IMR-90 (cell line): ENCODE measurements around the gene PRR23E. TPM values are rescaled to one million over a fixed set of nuclear protein-coding genes. Genes with fewer than 3 reads are reported as not detected.

Experiments
- ATAC-seq: fragments of 200-7000 bp; cut with Tn5 transposase; 2 replicates; pipeline ENCODE4 v1.9.1; 2020; ENCODE audit warnings: low read depth, mild to moderate bottlenecking, moderate library complexity
- BruUV-seq: library from RNA; stranded (reverse); fragments of 400-500 nt; replicated peaks from 2 replicates; lab custom pipeline; 2021; lab: Mats Ljungman, UMichigan
- CTCF ChIA-PET: fragments of 300-600 bp; formaldehyde crosslinking; extraction: SDS; loops from one replicate; lab custom pipeline; 2021; ENCODE audit warnings: antibody characterized with exemption; lab: Yijun Ruan, JAX
- POLR2A ChIA-PET: fragments of 300-600 bp; sonication (Branson Sonifier 250); formaldehyde crosslinking; loops from one replicate; lab custom pipeline; 2022; ENCODE audit warnings: antibody characterized with exemption; ENCODE audit not compliant: unreplicated experiment; lab: Charles Lee
- DNase-seq: peaks from one replicate; pipeline ENCODE4 v3.0.0; 2013
- H2AFZ ChIP-seq: replicated peaks from 2 replicates; pipeline ENCODE3; 2013; ENCODE audit warnings: low read length, mild to moderate bottlenecking; ENCODE audit not compliant: poor library complexity
- H2AK5ac ChIP-seq: 2 replicates; pipeline ENCODE4 v1.6.1; 2013; ENCODE audit warnings: low read depth, low read length, inconsistent platforms
- H2AK9ac ChIP-seq: replicated peaks from 2 replicates; pipeline ENCODE3; 2013; ENCODE audit warnings: mild to moderate bottlenecking, low read depth, low read length, moderate library complexity; ENCODE audit not compliant: poor library complexity
- H2BK120ac ChIP-seq: 2 replicates; pipeline ENCODE4 v1.6.1; 2013; ENCODE audit warnings: low read depth, low read length, inconsistent platforms
- H2BK15ac ChIP-seq: 3 replicates; pipeline ENCODE4 v1.6.1; 2013; ENCODE audit warnings: low read depth, low read length, inconsistent platforms
- H2BK20ac ChIP-seq: 2 replicates; pipeline ENCODE4 v1.6.1; 2013; ENCODE audit warnings: low read depth, mild to moderate bottlenecking, inconsistent platforms, low read length, moderate library complexity
- H2BK5ac ChIP-seq: 2 replicates; pipeline ENCODE4 v1.6.1; 2013; ENCODE audit warnings: mild to moderate bottlenecking, low read depth, low read length, inconsistent platforms; ENCODE audit not compliant: poor library complexity, severe bottlenecking
- H3K14ac ChIP-seq: replicated peaks from 2 replicates; pipeline ENCODE4 v1.6.1; 2013; ENCODE audit warnings: low read depth, low read length, inconsistent platforms
- H3K18ac ChIP-seq: 2 replicates; pipeline ENCODE4 v1.6.1; 2013; ENCODE audit warnings: low read depth, low read length, control low read depth
- H3K23ac ChIP-seq: 2 replicates; pipeline ENCODE4 v1.6.1; 2013; ENCODE audit warnings: low read depth, low read length, inconsistent platforms
- H3K27ac ChIP-seq: 2 replicates; pipeline ENCODE4 v1.5.1; 2013; ENCODE audit warnings: mild to moderate bottlenecking, control low read depth, low read length; ENCODE audit not compliant: insufficient read depth
- H3K27me3 ChIP-seq: 2 replicates; pipeline ENCODE4 v1.6.1; 2013; ENCODE audit warnings: low read length; ENCODE audit not compliant: control insufficient read depth, insufficient read depth
- H3K36me3 ChIP-seq: 2 replicates; pipeline ENCODE4 v1.6.1; 2013; ENCODE audit warnings: low read length, mixed read lengths; ENCODE audit not compliant: control insufficient read depth, insufficient read depth
- H3K4ac ChIP-seq: 2 replicates; pipeline ENCODE4 v1.6.1; 2013; ENCODE audit warnings: low read depth, low read length, inconsistent platforms
- H3K4me1 ChIP-seq: 2 replicates; pipeline ENCODE4 v1.6.1; 2013; ENCODE audit warnings: low read length, mixed read lengths; ENCODE audit not compliant: control insufficient read depth, insufficient read depth
- H3K4me2 ChIP-seq: 2 replicates; pipeline ENCODE4 v1.6.1; 2013; ENCODE audit warnings: low read depth, mild to moderate bottlenecking, control low read depth, low read length, moderate library complexity
- H3K4me3 ChIP-seq: 2 replicates; pipeline ENCODE4 v1.5.1; 2013; ENCODE audit warnings: low read depth, mild to moderate bottlenecking, control low read depth, low read length, moderate library complexity; ENCODE audit not compliant: insufficient read depth
- H3K56ac ChIP-seq: 2 replicates; pipeline ENCODE4 v1.6.1; 2013; ENCODE audit warnings: low read length, inconsistent platforms; ENCODE audit not compliant: insufficient read depth; ENCODE audit errors: extremely low read depth
- H3K79me1 ChIP-seq, 2 experiments: 2 replicates each; pipeline ENCODE4 v1.6.1; 2013; ENCODE audit warnings: low read length in 2 of 2, inconsistent platforms in 1 of 2, low read depth in 1 of 2
- H3K9ac ChIP-seq: 2 replicates; pipeline ENCODE4 v1.6.1; 2013; ENCODE audit warnings: low read depth, low read length, control low read depth
- H3K9me1 ChIP-seq: 2 replicates; pipeline ENCODE4 v1.6.1; 2013; ENCODE audit warnings: low read length, inconsistent platforms; ENCODE audit not compliant: insufficient read depth
- H3K9me3 ChIP-seq: 2 replicates; pipeline ENCODE4 v1.6.1; 2013; ENCODE audit warnings: low read length; ENCODE audit not compliant: control insufficient read depth, insufficient read depth
- H4K20me1 ChIP-seq: 2 replicates; pipeline ENCODE4 v1.6.1; 2013; ENCODE audit warnings: low read length, inconsistent platforms; ENCODE audit not compliant: insufficient read depth
- H4K5ac ChIP-seq: 2 replicates; pipeline ENCODE4 v1.6.1; 2013; ENCODE audit warnings: mild to moderate bottlenecking, low read depth, low read length, control low read depth
- H4K8ac ChIP-seq, 2 experiments: 2 replicates each; pipeline ENCODE4 v1.6.1; 2013; ENCODE audit warnings: low read depth in 2 of 2, low read length in 2 of 2, control low read depth in 1 of 2, inconsistent platforms in 1 of 2
- H4K91ac ChIP-seq: 2 replicates; pipeline ENCODE4 v1.6.1; 2013; ENCODE audit warnings: low read depth, low read length, inconsistent platforms; ENCODE audit not compliant: insufficient read depth
- BHLHE40 ChIP-seq: fragments of 150-350 bp; IDR thresholded peaks from 2 replicates; pipeline ENCODE4 v1.6.1; 2016; ENCODE audit warnings: mild to moderate bottlenecking, low read depth, low read length
- CEBPB ChIP-seq: IDR thresholded peaks from 2 replicates; pipeline ENCODE4 v1.6.1; 2012; ENCODE audit warnings: low read depth, low read length, improper control_type of control experiment
- CHD1 ChIP-seq: IDR thresholded peaks from 2 replicates; pipeline ENCODE4 v1.6.1; 2012; ENCODE audit warnings: low read depth, low read length, improper control_type of control experiment
- CTCF ChIP-seq: conservative IDR thresholded peaks from 2 replicates; pipeline ENCODE4 v1.5.1; 2012; ENCODE audit warnings: mild to moderate bottlenecking, low read depth, low read length, improper control_type of control experiment
- ELK1 ChIP-seq: fragments of 150-350 bp; IDR thresholded peaks from 2 replicates; pipeline ENCODE4 v1.6.1; 2016; ENCODE audit warnings: low read depth, mild to moderate bottlenecking, low read length, moderate library complexity, borderline replicate concordance
- FOS ChIP-seq: fragments of 150-350 bp; IDR thresholded peaks from 2 replicates; pipeline ENCODE4 v1.6.1; 2016; ENCODE audit warnings: low read depth, low read length
- MAFK ChIP-seq: IDR thresholded peaks from 2 replicates; pipeline ENCODE4 v1.6.1; 2012; ENCODE audit warnings: low read depth, low read length, improper control_type of control experiment
- MAZ ChIP-seq: IDR thresholded peaks from 2 replicates; pipeline ENCODE4 v1.6.1; 2012; ENCODE audit warnings: low read depth, mild to moderate bottlenecking, low read length, improper control_type of control experiment, moderate library complexity, borderline replicate concordance
- NFE2L2 ChIP-seq: fragments of 150-350 bp; IDR thresholded peaks from 2 replicates; pipeline ENCODE4 v1.6.1; 2016; ENCODE audit warnings: low read depth, mild to moderate bottlenecking, low read length
- POLR2A ChIP-seq: IDR thresholded peaks from 2 replicates; pipeline ENCODE4 v1.6.1; 2012; ENCODE audit warnings: mild to moderate bottlenecking, low read depth, low read length
- RAD21 ChIP-seq: IDR thresholded peaks from 2 replicates; pipeline ENCODE4 v1.6.1; 2012; ENCODE audit warnings: low read length, improper control_type of control experiment
- RCOR1 ChIP-seq: IDR thresholded peaks from 2 replicates; pipeline ENCODE4 v1.6.1; 2012; ENCODE audit warnings: mild to moderate bottlenecking, low read length, improper control_type of control experiment; ENCODE audit not compliant: insufficient replicate concordance
- RFX5 ChIP-seq: IDR thresholded peaks from 2 replicates; pipeline ENCODE4 v1.8.0; 2012; ENCODE audit warnings: low read depth, mild to moderate bottlenecking, low read length, moderate library complexity
- SMC3 ChIP-seq: fragments of 150-350 bp; IDR thresholded peaks from 2 replicates; pipeline ENCODE4 v1.6.1; 2016; ENCODE audit warnings: low read depth, mild to moderate bottlenecking, antibody characterized with exemption, low read length, moderate library complexity
- USF2 ChIP-seq: fragments of 150-350 bp; IDR thresholded peaks from 2 replicates; pipeline ENCODE4 v1.6.1; 2017; ENCODE audit warnings: mild to moderate bottlenecking, antibody characterized with exemption, low read length, low read depth
- WGBS, 2 experiments: methylation state at CpG; one replicate each; pipeline versions ENCODE4 v1.1.5 to v1.1.7; 2013; ENCODE audit warnings: missing lambda C conversion rate in 2 of 2; ENCODE audit not compliant: insufficient read length in 1 of 2; ENCODE audit errors: extremely low coverage in 2 of 2; 5-methylcytosine and 5-hydroxymethylcytosine counted together
- dilution Hi-C: fragments of 300-500 bp; cut with HindIII; formaldehyde crosslinking; loops from one replicate; pipeline ENCODE4 v1.14.3; 2018; ENCODE audit warnings: low sequenced_read_pairs; ENCODE audit not compliant: unreplicated experiment
- in situ Hi-C: fragments of 300-500 bp; cut with MboI; formaldehyde crosslinking; loops from 3 replicates; pipeline ENCODE4 v1.14.3; 2019; ENCODE audit warnings: low sequenced_read_pairs, inconsistent platforms, mixed read lengths
- intact Hi-C: fragments of 100-400 bp; cut with micrococcal nuclease; formaldehyde crosslinking; loops from 2 replicates; pipeline ENCODE4 v1.10.0; 2022
- polyA plus RNA-seq, 3 experiments: library from polyadenylated mRNA; depleted of rRNA; stranded (reverse); fragments of >200 nt; gene quantifications; 2 replicates each; pipeline ENCODE4 v1.2.3, GENCODE V29; 2012; ENCODE audit warnings: low replicate concordance in 1 of 3
- total RNA-seq: library from RNA; depleted of rRNA; stranded (reverse); fragments of >200 nt; gene quantifications from 2 replicates; pipeline ENCODE4 v1.2.3, GENCODE V29; 2012

Gene PRR23E
- total and polyA plus RNA-seq, 2 of the 4 experiments (the other 2 are of a cell fraction), result not detected

GRCh38 chr3:127165694-127166485 lies 27.0 kb upstream of the PRR23E start:
- H3K9me3 ChIP-seq, result no peaks in the 10 kb centered on the region
- ChIA-PET CTCF (no interaction called here), POLR2A (no interaction called here)
- H3K4me1 ChIP-seq, result no peaks in the 10 kb centered on the region
- no peak overlapping the region for H2BK120ac ChIP-seq
- H4K20me1 ChIP-seq, result no peaks in the 10 kb centered on the region
- no peak overlapping the region for H3K18ac ChIP-seq
- peaks cover 5% of the 10 kb centered on the region for H3K27me3 ChIP-seq
- WGBS, 2 experiments, result 80% methylated on average over 1 of the region's 5 CpGs; no CpG with 5 or more reads in 1 of the 2 experiments
- H4K8ac ChIP-seq, result no peak overlapping the region
- no TSS peak for BruUV-seq
- dilution Hi-C loops (no loop called here), intact Hi-C loops (no loop called here), in situ Hi-C loops (no loop called here)
- H3K79me1 ChIP-seq, result no peaks in the 10 kb centered on the region
- H2BK15ac ChIP-seq, result no peak overlapping the region
- H3K4ac ChIP-seq, result no peak overlapping the region
- H2AK9ac ChIP-seq, result no peak overlapping the region
- DNase-seq, result no peak
- H3K4me2 ChIP-seq, result no peak overlapping the region
- no peak overlapping the region for H4K5ac ChIP-seq
- H3K4me3 ChIP-seq, result no peak overlapping the region
- no peaks in the 10 kb centered on the region for H3K36me3 ChIP-seq
- no peak overlapping the region for H3K56ac ChIP-seq
- no peaks in the 10 kb centered on the region for H3K9me1 ChIP-seq
- no peak overlapping the region for H2AFZ ChIP-seq
- ATAC-seq, result no peak
- H3K9ac ChIP-seq, result no peak overlapping the region
- no peak overlapping the region for H3K14ac ChIP-seq
- no peak for TF ChIP-seq CHD1
- TF ChIP-seq BHLHE40, result no peak
- TF ChIP-seq CTCF, result no peak
- TF ChIP-seq RAD21, result no peak
- no peak for TF ChIP-seq FOS
- TF ChIP-seq RFX5, result no peak
- no peak for TF ChIP-seq NFE2L2
- no peak for TF ChIP-seq MAFK
- TF ChIP-seq RCOR1, result no peak
- TF ChIP-seq POLR2A, result no peak
- no peak for TF ChIP-seq CEBPB
- no peak for TF ChIP-seq USF2
- TF ChIP-seq MAZ, result no peak
- TF ChIP-seq ELK1, result no peak
- TF ChIP-seq SMC3, result no peak
- no peak overlapping the region for H2AK5ac ChIP-seq
- no peak overlapping the region for H3K23ac ChIP-seq
- no peak overlapping the region for H2BK20ac ChIP-seq
- no peak overlapping the region for H3K27ac ChIP-seq
- no peak overlapping the region for H2BK5ac ChIP-seq
- no peak overlapping the region for H4K91ac ChIP-seq
